GM12801 (cell line): ENCODE measurements around the gene BMP10.

Experiments used
- TF ChIP-seq, protein P1 (sequence below): IDR thresholded peaks from one replicate; pipeline ENCODE4 v1.5.1; 2011; ENCODE audit warnings: control low read depth; ENCODE audit not compliant: insufficient read length; ENCODE audit errors: extremely low read depth

Gene BMP10

DNA sequence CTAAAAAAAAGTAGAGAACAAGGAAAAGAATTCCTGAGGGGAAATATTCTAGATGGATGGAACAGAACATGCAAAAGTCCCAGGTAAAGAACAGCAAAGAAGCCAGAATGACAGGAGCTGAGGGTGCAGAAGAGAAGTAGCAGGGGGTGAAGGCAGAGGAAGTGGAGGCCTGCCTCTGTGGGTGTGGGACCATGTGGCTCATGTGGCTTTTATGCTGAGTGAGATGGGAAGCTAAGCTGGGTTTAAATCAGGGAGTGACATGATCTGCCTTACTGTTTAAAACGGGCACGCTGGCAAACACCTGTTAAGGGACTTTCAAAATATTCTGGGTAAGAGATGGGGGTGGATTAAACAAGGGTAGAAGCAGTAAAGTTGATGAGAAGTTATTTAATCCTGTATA, 41.5 kb upstream of the BMP10 start:
- TF ChIP-seq, protein P1, sequence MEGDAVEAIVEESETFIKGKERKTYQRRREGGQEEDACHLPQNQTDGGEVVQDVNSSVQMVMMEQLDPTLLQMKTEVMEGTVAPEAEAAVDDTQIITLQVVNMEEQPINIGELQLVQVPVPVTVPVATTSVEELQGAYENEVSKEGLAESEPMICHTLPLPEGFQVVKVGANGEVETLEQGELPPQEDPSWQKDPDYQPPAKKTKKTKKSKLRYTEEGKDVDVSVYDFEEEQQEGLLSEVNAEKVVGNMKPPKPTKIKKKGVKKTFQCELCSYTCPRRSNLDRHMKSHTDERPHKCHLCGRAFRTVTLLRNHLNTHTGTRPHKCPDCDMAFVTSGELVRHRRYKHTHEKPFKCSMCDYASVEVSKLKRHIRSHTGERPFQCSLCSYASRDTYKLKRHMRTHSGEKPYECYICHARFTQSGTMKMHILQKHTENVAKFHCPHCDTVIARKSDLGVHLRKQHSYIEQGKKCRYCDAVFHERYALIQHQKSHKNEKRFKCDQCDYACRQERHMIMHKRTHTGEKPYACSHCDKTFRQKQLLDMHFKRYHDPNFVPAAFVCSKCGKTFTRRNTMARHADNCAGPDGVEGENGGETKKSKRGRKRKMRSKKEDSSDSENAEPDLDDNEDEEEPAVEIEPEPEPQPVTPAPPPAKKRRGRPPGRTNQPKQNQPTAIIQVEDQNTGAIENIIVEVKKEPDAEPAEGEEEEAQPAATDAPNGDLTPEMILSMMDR: no peak

DNA sequence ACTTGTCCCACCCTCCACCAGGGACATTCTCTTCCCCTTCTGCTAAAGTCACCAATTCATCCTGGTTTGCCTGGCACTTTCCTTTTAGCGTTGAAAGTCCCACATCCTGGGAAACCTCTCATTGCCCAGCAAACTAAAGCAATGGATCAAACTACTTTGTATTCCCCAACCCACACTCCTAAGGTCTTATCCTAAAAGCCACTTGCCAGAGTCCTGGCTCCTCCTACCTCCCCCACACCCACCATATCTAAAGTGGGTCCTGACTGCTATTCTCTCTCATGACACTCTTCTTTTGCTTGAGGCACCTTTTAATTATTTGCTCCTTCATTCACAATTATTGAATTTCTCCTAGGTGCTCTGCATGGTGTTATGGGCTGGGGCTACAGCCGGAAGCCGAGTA, 40.9 kb upstream of the BMP10 start:
- TF ChIP-seq, protein P1: no peak

DNA sequence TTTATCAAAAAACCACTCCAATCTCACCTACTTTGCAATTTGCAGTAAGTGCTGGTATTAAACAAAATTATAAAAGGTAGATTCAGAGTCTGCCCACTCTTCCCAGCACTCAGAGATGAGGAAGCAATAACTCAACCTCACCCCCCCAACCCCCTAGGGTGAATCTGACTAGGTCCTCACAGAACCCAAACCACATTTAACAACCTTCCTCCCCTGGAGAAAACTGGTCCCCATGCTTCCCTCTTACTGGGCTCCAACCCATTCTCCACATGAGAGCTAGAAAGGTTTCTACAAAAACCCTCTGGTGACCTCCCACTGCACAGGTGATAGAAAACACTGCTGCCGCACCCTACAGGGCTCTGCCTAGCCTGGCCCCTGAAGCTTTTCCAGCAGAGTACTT, 40.5 kb upstream of the BMP10 start:
- TF ChIP-seq, protein P1: no peak

DNA sequence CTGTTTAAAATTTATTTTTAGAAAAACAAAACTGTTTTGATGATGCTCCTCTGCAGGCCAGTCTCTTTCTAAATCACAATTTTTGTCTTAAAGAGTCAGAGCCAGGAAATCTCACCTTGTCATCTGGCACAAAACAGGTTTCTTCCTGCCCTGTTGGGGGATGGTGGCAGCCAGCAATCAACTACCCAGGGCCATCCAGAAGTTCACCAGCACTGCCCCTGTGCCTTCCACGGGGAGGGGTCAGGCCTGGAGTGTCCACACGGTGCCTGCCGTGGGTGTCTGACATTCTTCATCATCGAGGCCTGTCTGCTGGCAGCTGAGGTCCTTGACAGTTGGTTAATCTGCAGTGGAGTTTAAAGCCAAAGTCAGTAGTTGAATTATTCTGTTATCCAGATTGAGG, 40.0 kb upstream of the BMP10 start:
- TF ChIP-seq, protein P1: no peak

DNA sequence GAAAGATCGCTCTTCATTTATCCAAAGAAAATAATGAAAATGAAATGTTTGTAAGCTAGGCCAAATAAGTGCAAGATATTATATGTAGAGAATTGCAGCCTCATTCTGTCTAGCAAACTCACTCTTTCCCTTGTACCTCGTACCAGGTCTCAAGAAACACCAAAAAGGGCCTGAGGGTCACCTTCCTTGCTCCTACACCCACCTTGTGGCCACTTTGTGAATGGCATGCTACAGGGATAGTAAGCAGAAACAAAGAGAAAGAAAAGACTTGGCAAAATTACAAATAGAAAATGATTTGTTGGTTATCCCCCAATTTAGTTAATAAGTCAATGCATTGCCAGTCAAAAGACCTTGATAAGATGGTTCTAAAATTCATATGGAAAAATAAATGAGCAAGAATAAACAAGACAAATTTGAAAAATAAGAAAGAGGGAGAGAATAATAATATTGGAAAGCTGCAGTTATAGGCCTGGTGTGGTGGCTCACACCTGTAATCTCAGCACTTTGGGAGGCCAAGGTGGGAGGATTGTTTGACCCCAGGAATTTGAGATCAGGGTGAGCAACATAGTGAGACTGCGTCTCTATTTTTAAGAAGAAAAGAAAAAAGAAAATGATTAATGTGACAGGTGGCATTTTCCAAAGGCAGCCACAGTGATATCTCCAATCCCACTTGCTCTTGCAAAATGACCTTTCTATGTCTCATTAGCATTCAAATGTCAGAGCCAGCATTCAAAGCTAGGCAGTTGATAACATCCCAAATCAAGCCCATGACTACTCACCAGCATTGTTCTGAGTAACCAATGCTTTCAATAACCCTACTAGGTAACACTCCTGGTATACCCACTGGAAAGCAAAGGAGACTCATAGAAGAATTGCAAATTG, 38.8 kb upstream of the BMP10 start:
- TF ChIP-seq, protein P1: peak; percentile 71

DNA sequence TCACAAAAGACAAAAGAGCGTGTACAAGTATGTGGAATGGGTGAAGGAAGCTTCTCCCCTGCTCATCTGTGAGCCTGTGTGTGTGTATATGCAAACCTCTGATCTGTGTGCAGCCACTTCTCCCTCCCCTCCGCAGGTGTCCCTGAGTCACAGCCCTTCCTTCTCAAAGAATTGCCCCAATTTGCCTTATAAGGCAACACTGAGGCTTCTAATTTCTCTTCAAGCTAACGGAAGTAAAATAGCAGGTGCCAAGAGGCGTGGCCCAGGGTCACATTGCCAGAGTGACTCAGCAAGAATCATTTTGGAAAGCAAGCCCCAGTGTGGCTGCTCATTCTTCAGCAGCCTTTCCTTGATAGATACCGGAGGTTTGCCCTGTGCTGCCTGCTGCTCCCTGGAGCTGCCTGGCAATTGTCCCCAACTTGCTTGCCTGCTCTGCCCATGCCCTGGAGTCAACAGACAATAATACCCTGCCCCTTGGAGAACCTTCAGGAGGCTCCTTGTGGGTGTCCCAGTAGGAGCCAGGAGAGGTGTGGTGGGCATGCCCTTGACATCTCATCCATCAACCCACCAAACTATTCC, 37.3 kb upstream of the BMP10 start:
- TF ChIP-seq, protein P1: no peak

DNA sequence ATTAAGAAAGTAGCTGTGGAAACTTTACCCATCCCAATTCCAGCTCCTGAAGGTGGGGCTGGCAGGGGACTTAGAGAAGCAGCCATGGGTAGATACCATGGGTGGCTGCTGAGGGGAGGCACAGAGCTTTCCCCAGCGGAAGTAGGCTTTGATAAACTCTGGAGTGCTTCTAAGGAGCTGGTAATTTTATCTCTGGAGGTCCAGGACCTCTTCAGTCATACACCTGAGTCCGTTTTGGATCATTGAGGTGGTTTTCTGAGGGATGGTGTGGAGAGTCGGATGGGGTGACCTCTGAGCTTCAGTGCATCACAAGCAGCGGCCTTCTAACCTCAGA, 36.7 kb upstream of the BMP10 start:
- TF ChIP-seq, protein P1: no peak
